HPDE6-E6E7 (cell line): ENCODE data around the gene GDF10.

ENCODE experiments used
- DNase-seq: peaks from one replicate; pipeline ENCODE4 v3.0.0; 2011; ENCODE audit warnings: missing footprints; ENCODE audit errors: extremely low spot score

GDF10 gene

GRCh38 chr10:47299611-47300428 is at the start of gene GDF10:
Gene GDF10 (plus strand): TSS chr10:47300197. CDS start chr10:47300652, 455 bp downstream.
- no peak for DNase-seq

GRCh38 chr10:47252093-47252780 is 47.8 kb upstream of the GDF10 start:
- DNase-seq = no peak

- no peak for DNase-seq
These were observed 46.9 kb upstream of the GDF10 start for GRCh38 chr10:47253030-47253637.

GRCh38 chr10:47253651-47254375 is 46.2 kb upstream of the GDF10 start:
- no peak for DNase-seq

- DNase-seq = no peak
These were observed 45.4 kb upstream of the GDF10 start for GRCh38 chr10:47254611-47255010.

- no peak for DNase-seq
These were observed 44.8 kb upstream of the GDF10 start for GRCh38 chr10:47255033-47255813.

GRCh38 chr10:47255866-47256265 is 44.1 kb upstream of the GDF10 start:
- no peak for DNase-seq

GRCh38 chr10:47256751-47257336 is 43.2 kb upstream of the GDF10 start:
- no peak for DNase-seq

GRCh38 chr10:47257396-47258120 is 42.4 kb upstream of the GDF10 start:
- DNase-seq = no peak

GRCh38 chr10:47258921-47259320 is 41.1 kb upstream of the GDF10 start:
- no peak for DNase-seq

GRCh38 chr10:47259466-47259865 is 40.5 kb upstream of the GDF10 start:
- DNase-seq = no peak

- DNase-seq = no peak
These were observed 39.4 kb upstream of the GDF10 start for GRCh38 chr10:47260505-47261111.

- DNase-seq = no peak
These were observed 38.9 kb upstream of the GDF10 start for GRCh38 chr10:47261121-47261520.

- no peak for DNase-seq
These were observed 38.4 kb upstream of the GDF10 start for GRCh38 chr10:47261556-47261955.

- DNase-seq = no peak
These were observed 37.1 kb upstream of the GDF10 start for GRCh38 chr10:47262606-47263533.

- no peak for DNase-seq
These were observed 35.2 kb upstream of the GDF10 start for GRCh38 chr10:47264797-47265281.

GRCh38 chr10:47266602-47267001 is 33.4 kb upstream of the GDF10 start:
- DNase-seq = no peak

GRCh38 chr10:47268696-47269095 is 31.3 kb upstream of the GDF10 start:
- no peak for DNase-seq
